A673 (cell line): ENCODE results near the gene AIFM3.

Source experiments
- EZH2 ChIP-seq: fragments of 200-600 bp; sonication (generic); IDR thresholded peaks from 2 replicates; pipeline ENCODE4 v1.6.1; 2017; ENCODE audit warnings: borderline replicate concordance, low read depth, mild to moderate bottlenecking, mixed read lengths, antibody characterized with exemption, low read length; ENCODE audit not compliant: poor library complexity, severe bottlenecking
- TF ChIP-seq, protein P1 (sequence below): fragments of 300-800, 200-600 bp; sonication (generic); conservative IDR thresholded peaks from 2 replicates; pipeline ENCODE4 v1.5.1; 2017; ENCODE audit warnings: low read depth, mild to moderate bottlenecking, antibody characterized with exemption, low read length, moderate library complexity, mixed read lengths

DNA sequence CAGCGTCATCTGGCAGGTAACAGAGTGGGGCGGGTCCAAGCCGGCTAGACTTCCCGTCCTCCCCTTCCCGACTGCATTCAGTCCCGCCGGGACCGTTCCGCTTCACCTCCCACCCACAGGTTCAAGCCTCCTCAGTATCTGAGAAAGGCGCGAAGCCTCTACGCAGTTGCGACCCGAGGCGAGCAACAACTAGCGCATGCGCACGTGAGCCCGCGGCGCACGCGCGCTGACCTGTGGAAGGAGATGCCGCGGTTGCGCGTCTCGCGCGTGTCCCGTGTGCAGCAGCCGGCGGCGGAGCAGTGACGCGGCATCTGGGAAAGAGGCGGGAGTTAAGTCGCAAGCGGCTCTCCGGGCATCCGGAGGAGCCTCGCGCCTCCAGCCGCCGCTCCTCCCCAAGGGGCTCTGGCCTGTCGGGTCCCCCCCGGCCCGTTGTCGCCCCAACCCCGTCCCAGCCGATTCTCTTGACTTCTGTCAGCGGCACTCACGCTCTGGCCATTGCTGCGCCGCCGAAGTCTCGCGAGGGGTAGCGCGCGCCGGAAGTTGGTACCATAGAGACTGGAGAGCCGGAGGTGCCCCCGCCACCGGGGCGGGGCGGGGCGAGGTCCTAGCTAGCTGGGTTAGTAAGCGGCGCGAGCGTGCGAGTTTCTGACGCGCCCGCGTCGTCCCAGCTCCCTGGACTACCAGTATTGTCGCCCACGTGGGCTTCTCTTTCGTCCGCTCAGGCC, 34.7 kb downstream of the AIFM3 start, which contains the start of gene THAP7:
- TF ChIP-seq, protein P1, sequence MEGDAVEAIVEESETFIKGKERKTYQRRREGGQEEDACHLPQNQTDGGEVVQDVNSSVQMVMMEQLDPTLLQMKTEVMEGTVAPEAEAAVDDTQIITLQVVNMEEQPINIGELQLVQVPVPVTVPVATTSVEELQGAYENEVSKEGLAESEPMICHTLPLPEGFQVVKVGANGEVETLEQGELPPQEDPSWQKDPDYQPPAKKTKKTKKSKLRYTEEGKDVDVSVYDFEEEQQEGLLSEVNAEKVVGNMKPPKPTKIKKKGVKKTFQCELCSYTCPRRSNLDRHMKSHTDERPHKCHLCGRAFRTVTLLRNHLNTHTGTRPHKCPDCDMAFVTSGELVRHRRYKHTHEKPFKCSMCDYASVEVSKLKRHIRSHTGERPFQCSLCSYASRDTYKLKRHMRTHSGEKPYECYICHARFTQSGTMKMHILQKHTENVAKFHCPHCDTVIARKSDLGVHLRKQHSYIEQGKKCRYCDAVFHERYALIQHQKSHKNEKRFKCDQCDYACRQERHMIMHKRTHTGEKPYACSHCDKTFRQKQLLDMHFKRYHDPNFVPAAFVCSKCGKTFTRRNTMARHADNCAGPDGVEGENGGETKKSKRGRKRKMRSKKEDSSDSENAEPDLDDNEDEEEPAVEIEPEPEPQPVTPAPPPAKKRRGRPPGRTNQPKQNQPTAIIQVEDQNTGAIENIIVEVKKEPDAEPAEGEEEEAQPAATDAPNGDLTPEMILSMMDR: no peak
- TF ChIP-seq EZH2: no peak
